ENCODE data around the gene ASCL3.
"Not testable (repeated sequence)": the region's sequence is repeated elsewhere in the genome, so short reads cannot be mapped to it uniquely, and the experiment has no call there.

Gene ASCL3

GRCh38 chr11:8942518-8943066 lies at the start of gene ASCL3:
Gene ASCL3, minus strand, starts transcription at chr11:8943016. Its CDS starts 4,855 bp downstream, at chr11:8938161.
- no peak for DNase-seq (ENCODE audit: low spot score)

GRCh38 chr11:8989453-8989852 lies 46.6 kb upstream of the ASCL3 start:
- DNase-seq (ENCODE audit: low spot score): peak; percentile 61

GRCh38 chr11:8988329-8989234 lies 45.8 kb upstream of the ASCL3 start:
- DNase-seq (ENCODE audit: low spot score): peak; percentile 68

- no peak for DNase-seq (ENCODE audit: low spot score)
Measured at GRCh38 chr11:8987446-8987845, 44.6 kb upstream of the ASCL3 start.

GRCh38 chr11:8986772-8987171 lies 44.0 kb upstream of the ASCL3 start:
- DNase-seq (ENCODE audit: low spot score): not testable (repeated sequence)

GRCh38 chr11:8985462-8985861 lies 42.6 kb upstream of the ASCL3 start:
- no peak for DNase-seq (ENCODE audit: low spot score)

- DNase-seq (ENCODE audit: low spot score): no peak
Measured at GRCh38 chr11:8983552-8983951, 40.7 kb upstream of the ASCL3 start.

- no peak for DNase-seq (ENCODE audit: low spot score)
Measured at GRCh38 chr11:8980485-8980884, 37.7 kb upstream of the ASCL3 start.

GRCh38 chr11:8979365-8979764 lies 36.5 kb upstream of the ASCL3 start:
- not testable (repeated sequence) for DNase-seq (ENCODE audit: low spot score)

GRCh38 chr11:8973121-8973520 lies 30.3 kb upstream of the ASCL3 start:
- no peak for DNase-seq (ENCODE audit: low spot score)

GRCh38 chr11:8971924-8972316 lies 29.1 kb upstream of the ASCL3 start:
- DNase-seq (ENCODE audit: low spot score): no peak

GRCh38 chr11:8971196-8971923 lies 28.5 kb upstream of the ASCL3 start:
- DNase-seq (ENCODE audit: low spot score): no peak

GRCh38 chr11:8967184-8967583 lies 24.4 kb upstream of the ASCL3 start:
- DNase-seq (ENCODE audit: low spot score): no peak

- DNase-seq (ENCODE audit: low spot score): peak; percentile 93
Measured at GRCh38 chr11:8964324-8965320, 21.8 kb upstream of the ASCL3 start, which contains the start of gene TMEM9B. Gene TMEM9B, minus strand, starts transcription at chr11:8964442. Its CDS starts 129 bp downstream, at chr11:8964313.

GRCh38 chr11:8963569-8964323 lies 20.9 kb upstream of the ASCL3 start:
- DNase-seq (ENCODE audit: low spot score): peak; percentile 80

- no peak for DNase-seq (ENCODE audit: low spot score)
Measured at GRCh38 chr11:8962841-8963240, 20.0 kb upstream of the ASCL3 start.

GRCh38 chr11:8961401-8961800 lies 18.6 kb upstream of the ASCL3 start:
- DNase-seq (ENCODE audit: low spot score): no peak

GRCh38 chr11:8959546-8960166 lies 16.8 kb upstream of the ASCL3 start:
- peak; percentile 78 for DNase-seq (ENCODE audit: low spot score)

- DNase-seq (ENCODE audit: low spot score): no peak
Measured at GRCh38 chr11:8956860-8957259, 14.0 kb upstream of the ASCL3 start.

GRCh38 chr11:8948886-8949285 lies 6.1 kb upstream of the ASCL3 start:
- DNase-seq (ENCODE audit: low spot score): no peak

Data from AG08396 (cell line).